SK-N-SH (cell line): ENCODE data around the gene MB. TPM values are rescaled to one million over a fixed set of nuclear protein-coding genes. Genes with fewer than 3 reads are reported as not detected.

Experiments
- CTCF ChIA-PET: fragments of 300-600, 350-600 bp; formaldehyde crosslinking; extraction: SDS; loops from one replicate; lab custom pipeline; 2021; lab: Yijun Ruan, JAX
- POLR2A ChIA-PET: fragments of 350-600 bp; sonication (Branson Sonifier 250); formaldehyde crosslinking; extraction: SDS; loops from one replicate; lab custom pipeline; 2020; ENCODE audit warnings: antibody characterized with exemption, inconsistent platforms; lab: Yijun Ruan, JAX
- DNase-seq: peaks from one replicate; pipeline ENCODE4 v3.0.0; 2012
- H2AFZ ChIP-seq: fragments of 200-600 bp; sonication (generic); 2 replicates; pipeline ENCODE4 v1.8.1; 2016; ENCODE audit warnings: antibody characterized with exemption, mild to moderate bottlenecking, low read depth
- H3F3A ChIP-seq: fragments of 200-600 bp; sonication (generic); replicated peaks from 2 replicates; pipeline ENCODE3; 2016; ENCODE audit warnings: antibody characterized with exemption, mild to moderate bottlenecking; ENCODE audit not compliant: insufficient read depth
- H3K27ac ChIP-seq, 2 experiments: fragments of 200-500 bp in 1 of 2; fragments of 200-600 bp in 1 of 2; sonication (Bioruptor generic) in 1 of 2; sonication (generic), shearing (Covaris generic) in 1 of 2; 2 replicates each; pipeline versions ENCODE4 v1.5.1 to v1.6.1; 2014 to 2016; ENCODE audit warnings: low read depth in 2 of 2, inconsistent platforms in 1 of 2, low read length in 1 of 2, mild to moderate bottlenecking in 1 of 2, mixed read lengths in 1 of 2
- H3K27me3 ChIP-seq: fragments of 200-600 bp; sonication (generic), shearing (Covaris generic); 2 replicates; pipeline ENCODE4 v1.6.1; 2016; ENCODE audit warnings: mixed run types; ENCODE audit not compliant: insufficient read depth
- H3K36me3 ChIP-seq, 2 experiments: fragments of 200-500 bp in 1 of 2; fragments of 200-600 bp in 1 of 2; sonication (Bioruptor generic) in 1 of 2; sonication (generic) in 1 of 2; replicated peaks in 1 of 2; 2 replicates each; pipeline versions ENCODE3 to v1.5.1; 2014 to 2016; ENCODE audit warnings: low read length in 1 of 2, mild to moderate bottlenecking in 1 of 2; ENCODE audit not compliant: insufficient read depth in 2 of 2, control insufficient read depth in 1 of 2
- H3K4me1 ChIP-seq, 2 experiments: fragments of 200-500 bp in 1 of 2; fragments of 200-600 bp in 1 of 2; sonication (Bioruptor generic) in 1 of 2; sonication (generic), shearing (Covaris generic) in 1 of 2; 2 replicates each; pipeline versions ENCODE4 v1.5.1 to v1.6.1; 2014 to 2016; ENCODE audit warnings: low read depth in 1 of 2, low read length in 1 of 2, mixed run types in 1 of 2; ENCODE audit not compliant: insufficient read depth in 2 of 2, control insufficient read depth in 1 of 2
- H3K4me2 ChIP-seq: fragments of 200-600 bp; sonication (generic), shearing (Covaris generic); 2 replicates; pipeline ENCODE4 v1.6.1; 2017; ENCODE audit warnings: mixed run types
- H3K4me3 ChIP-seq, 2 experiments: fragments of 200-500 bp in 1 of 2; fragments of 200-600 bp in 1 of 2; sonication (Bioruptor generic) in 1 of 2; sonication (generic), shearing (Covaris generic) in 1 of 2; 2 replicates each; pipeline versions ENCODE4 v1.5.1 to v1.8.1; 2014 to 2016; ENCODE audit warnings: low read depth in 2 of 2, inconsistent platforms in 1 of 2, low read length in 1 of 2, mild to moderate bottlenecking in 1 of 2, mixed read lengths in 1 of 2, moderate library complexity in 1 of 2
- H3K79me2 ChIP-seq: fragments of 200-600 bp; sonication (generic); 2 replicates; pipeline ENCODE4 v1.8.1; 2017; ENCODE audit warnings: mild to moderate bottlenecking; ENCODE audit not compliant: insufficient read depth
- H3K9ac ChIP-seq: fragments of 200-600 bp; sonication (generic); 2 replicates; pipeline ENCODE4 v1.6.1; 2017; ENCODE audit warnings: mixed run types
- H3K9me2 ChIP-seq: fragments of 200-600 bp; sonication (generic); 2 replicates; pipeline ENCODE4 v1.6.1; 2017; ENCODE audit warnings: mixed run types
- H3K9me3 ChIP-seq: fragments of 200-600 bp; sonication (generic); 2 replicates; pipeline ENCODE4 v1.6.1; 2017; ENCODE audit warnings: mixed run types, mild to moderate bottlenecking, moderate library complexity
- H4K20me1 ChIP-seq: fragments of 200-600 bp; sonication (generic); 2 replicates; pipeline ENCODE4 v1.6.1; 2017; ENCODE audit warnings: mild to moderate bottlenecking, mixed run types; ENCODE audit not compliant: insufficient read depth
- CHD2 ChIP-seq: fragments of 150-350 bp; IDR thresholded peaks from 2 replicates; pipeline ENCODE4 v1.6.1; 2018; ENCODE audit warnings: low read length; ENCODE audit not compliant: partially characterized antibody
- ELF1 ChIP-seq: IDR thresholded peaks from 2 replicates; pipeline ENCODE4 v1.4.0; 2012
- EZH2phosphoT487 ChIP-seq: fragments of 200-600 bp; sonication (generic); IDR thresholded peaks from 2 replicates; pipeline ENCODE4 v1.6.1; 2017; ENCODE audit warnings: low read depth, mixed run types, mild to moderate bottlenecking, antibody characterized with exemption, moderate library complexity, borderline replicate concordance
- FOXM1 ChIP-seq: IDR thresholded peaks from 2 replicates; pipeline ENCODE4 v1.4.0; 2012; ENCODE audit warnings: low read depth, mild to moderate bottlenecking
- JUND ChIP-seq: IDR thresholded peaks from 2 replicates; pipeline ENCODE4 v1.4.0; 2012
- MAX ChIP-seq: IDR thresholded peaks from 2 replicates; pipeline ENCODE4 v1.4.0; 2012; ENCODE audit warnings: low read depth
- MEF2A ChIP-seq: IDR thresholded peaks from 2 replicates; pipeline ENCODE4 v1.4.0; 2012; ENCODE audit warnings: low read depth, borderline replicate concordance
- MXI1 ChIP-seq: IDR thresholded peaks from 2 replicates; pipeline ENCODE4 v1.6.1; 2012; ENCODE audit warnings: mild to moderate bottlenecking, low read depth, low read length, improper control_type of control experiment
- RAD21 ChIP-seq: IDR thresholded peaks from 2 replicates; pipeline ENCODE4 v1.6.1; 2012; ENCODE audit warnings: mild to moderate bottlenecking, low read length
- RCOR1 ChIP-seq: fragments of 150-350 bp; IDR thresholded peaks from 2 replicates; pipeline ENCODE4 v1.6.1; 2017; ENCODE audit warnings: antibody characterized with exemption, low read length
- REST ChIP-seq: IDR thresholded peaks from 2 replicates; pipeline ENCODE4 v1.6.1; 2012; ENCODE audit warnings: mild to moderate bottlenecking, low read depth, low read length, moderate library complexity
- RFX5 ChIP-seq: IDR thresholded peaks from 2 replicates; pipeline ENCODE4 v1.6.1; 2012; ENCODE audit warnings: mild to moderate bottlenecking, improper control_type of control experiment, low read length
- RXRA ChIP-seq: IDR thresholded peaks from 2 replicates; pipeline ENCODE4 v1.4.0; 2012; ENCODE audit warnings: low read depth, mild to moderate bottlenecking, borderline replicate concordance
- SIN3A ChIP-seq: IDR thresholded peaks from 2 replicates; pipeline ENCODE4 v1.6.1; 2012; ENCODE audit warnings: low read depth, mild to moderate bottlenecking, low read length, moderate library complexity, borderline replicate concordance
- SMC3 ChIP-seq: IDR thresholded peaks from 2 replicates; pipeline ENCODE4 v1.6.1; 2012; ENCODE audit warnings: low read depth, low read length, improper control_type of control experiment
- TCF12 ChIP-seq: IDR thresholded peaks from 2 replicates; pipeline ENCODE4 v1.4.0; 2012
- YY1 ChIP-seq: IDR thresholded peaks from 2 replicates; pipeline ENCODE4 v1.4.0; 2012; ENCODE audit warnings: low read depth, mild to moderate bottlenecking
- WGBS: methylation state at CpG from one replicate; pipeline ENCODE4 v1.1.6; 2017; ENCODE audit warnings: low lambda C conversion rate; 5-methylcytosine and 5-hydroxymethylcytosine counted together
- polyA plus RNA-seq, 3 experiments: library from polyadenylated mRNA; depleted of rRNA; stranded (reverse); fragments of >200 nt; gene quantifications; 2 replicates each; pipeline ENCODE4 v1.2.3, GENCODE V29; 2012

MB gene
- polyA plus RNA-seq, 1 of the 3 experiments (the other 2 are of a cell fraction) = 0.95 TPM

DNA sequence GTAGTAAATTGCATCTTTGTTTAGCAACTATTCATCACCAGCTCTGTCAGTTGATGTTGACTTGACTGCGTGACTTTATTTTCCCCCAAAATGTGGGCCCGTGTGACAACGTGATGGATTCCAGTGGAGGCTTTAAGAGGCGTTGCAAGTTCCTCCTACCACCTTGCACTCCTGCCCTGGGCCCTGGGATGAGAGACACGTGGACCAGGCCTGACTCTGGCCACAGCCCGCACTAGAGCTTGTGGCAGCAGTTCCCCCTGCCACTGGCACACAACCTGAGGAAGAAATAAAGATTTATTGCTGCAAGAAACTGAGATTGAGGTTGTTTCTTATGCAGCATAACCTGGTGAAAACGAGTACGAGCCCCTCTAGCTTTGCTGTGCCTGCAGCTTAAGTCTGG, 44.6 kb downstream of the MB start:
- POLR2A ChIA-PET = no interaction called here
- Histone ChIP-seq H3K36me3 (no peaks in the 10 kb centered on the region), H3F3A (peaks cover 9% of the 10 kb centered on the region), H3K79me2 (no peaks in the 10 kb centered on the region), H3K4me1 (peaks cover 7 to 10% of the 10 kb centered on the region in 2 experiments; a peak in 3 of 4 replicates)
- CTCF ChIA-PET = interaction anchor here (0.7 to 3.9 kb wide), 5 partner anchors 10 to 169 kb away, joined by 3 to 31 read pairs (median 3); no protein-coding TSS in a partner anchor
- TF ChIP-seq YY1 = no peak
- no peak for TF ChIP-seq RXRA
- TF ChIP-seq EZH2phosphoT487 = no peak
- TF ChIP-seq MXI1 = no peak
- no peak for TF ChIP-seq TCF12
- TF ChIP-seq RCOR1 = no peak
- no peak for TF ChIP-seq REST
- TF ChIP-seq ELF1 = no peak
- TF ChIP-seq RFX5 = no peak
- TF ChIP-seq, all 33 proteins: peak for 0
- Histone ChIP-seq H3K9ac (no peak overlapping the region), H3K4me3 (no peak overlapping the region), H3K9me3 (no peaks in the 10 kb centered on the region), H4K20me1 (no peaks in the 10 kb centered on the region), H3K4me2 (no peak overlapping the region), H2AFZ (no peak overlapping the region), H3K9me2 (no peaks in the 10 kb centered on the region), H3K27me3 (no peaks in the 10 kb centered on the region), H3K27ac (no peak overlapping the region)
- no peak for DNase-seq
- WGBS = 87% methylated on average over 8 of the region's 8 CpGs

DNA sequence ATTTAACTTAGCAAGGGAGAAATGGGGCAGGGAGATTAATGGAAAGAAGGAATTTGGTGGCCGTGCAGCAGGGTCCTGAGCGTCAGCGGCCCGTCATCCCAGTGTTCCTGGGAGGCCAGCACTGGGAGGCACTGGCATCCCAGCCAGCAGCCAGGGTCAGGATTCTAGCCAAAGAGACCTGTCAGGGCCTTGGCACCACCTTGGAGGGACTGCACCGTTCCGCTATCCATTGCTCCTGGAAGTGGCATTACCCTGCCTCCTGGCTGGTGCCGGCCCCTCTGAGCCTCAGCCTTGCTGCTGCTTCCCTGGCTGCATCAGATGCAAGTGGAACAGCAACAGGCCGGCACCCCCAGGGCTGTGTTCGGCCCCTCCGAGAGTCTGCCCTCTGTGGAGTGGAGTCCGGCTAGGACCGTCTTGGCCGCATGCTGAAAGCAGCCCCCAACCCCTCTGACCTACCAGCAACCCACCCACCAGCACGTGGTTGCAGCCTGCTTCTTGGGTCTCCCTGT, 46.4 kb downstream of the MB start:
- Histone ChIP-seq H3F3A (peaks cover 11% of the 10 kb centered on the region), H3K4me1 (peaks cover 9 to 13% of the 10 kb centered on the region in 2 experiments; a peak in 3 of 4 replicates), H3K4me3 (no peak overlapping the region), H3K27me3 (no peaks in the 10 kb centered on the region), H3K27ac (no peak overlapping the region), H3K9ac (no peak overlapping the region), H3K79me2 (no peaks in the 10 kb centered on the region), H4K20me1 (no peaks in the 10 kb centered on the region), H3K4me2 (no peak overlapping the region), H3K36me3 (no peaks in the 10 kb centered on the region), H3K9me3 (no peaks in the 10 kb centered on the region), H2AFZ (no peak overlapping the region), H3K9me2 (no peaks in the 10 kb centered on the region)
- TF ChIP-seq YY1 = no peak
- TF ChIP-seq MAX = no peak
- TF ChIP-seq CHD2 = no peak
- no peak for TF ChIP-seq JUND
- no peak for TF ChIP-seq RXRA
- TF ChIP-seq RFX5 = no peak
- TF ChIP-seq RAD21 = no peak
- TF ChIP-seq MEF2A = no peak
- TF ChIP-seq SMC3 = no peak
- TF ChIP-seq ELF1 = no peak
- TF ChIP-seq FOXM1 = no peak
- TF ChIP-seq SIN3A = no peak
- 92% methylated on average over 12 of the region's 14 CpGs for WGBS
- no peak for DNase-seq
- POLR2A ChIA-PET = no interaction called here
- CTCF ChIA-PET = interaction anchor here (0.7 to 2.2 kb wide), 5 partner anchors 12 to 194 kb away, joined by 3 to 12 read pairs (median 6); no protein-coding TSS in a partner anchor
